ENCODE data around the gene BCDIN3D.

Gene BCDIN3D

DNA sequence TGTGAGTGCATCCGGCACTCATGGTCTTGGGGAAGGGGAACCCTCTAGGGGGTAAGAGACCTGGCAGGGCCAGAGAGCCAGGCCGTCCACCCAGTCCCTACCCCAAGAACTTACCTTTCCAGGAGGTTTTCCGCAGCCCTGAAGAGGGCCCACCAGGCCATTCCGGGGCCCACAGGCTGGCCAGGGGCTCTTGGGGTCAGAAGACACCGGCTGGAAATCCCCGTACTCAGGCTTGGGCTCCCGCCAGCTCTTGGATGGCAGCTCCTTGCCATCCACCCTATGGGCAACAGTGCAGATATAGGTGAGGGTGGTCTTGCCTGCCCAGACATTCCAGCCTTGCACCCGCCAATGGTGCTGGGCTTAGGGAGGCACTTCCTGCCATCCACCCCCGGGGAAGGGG, 49.3 kb downstream of the BCDIN3D start:
- TF ChIP-seq, protein P1, sequence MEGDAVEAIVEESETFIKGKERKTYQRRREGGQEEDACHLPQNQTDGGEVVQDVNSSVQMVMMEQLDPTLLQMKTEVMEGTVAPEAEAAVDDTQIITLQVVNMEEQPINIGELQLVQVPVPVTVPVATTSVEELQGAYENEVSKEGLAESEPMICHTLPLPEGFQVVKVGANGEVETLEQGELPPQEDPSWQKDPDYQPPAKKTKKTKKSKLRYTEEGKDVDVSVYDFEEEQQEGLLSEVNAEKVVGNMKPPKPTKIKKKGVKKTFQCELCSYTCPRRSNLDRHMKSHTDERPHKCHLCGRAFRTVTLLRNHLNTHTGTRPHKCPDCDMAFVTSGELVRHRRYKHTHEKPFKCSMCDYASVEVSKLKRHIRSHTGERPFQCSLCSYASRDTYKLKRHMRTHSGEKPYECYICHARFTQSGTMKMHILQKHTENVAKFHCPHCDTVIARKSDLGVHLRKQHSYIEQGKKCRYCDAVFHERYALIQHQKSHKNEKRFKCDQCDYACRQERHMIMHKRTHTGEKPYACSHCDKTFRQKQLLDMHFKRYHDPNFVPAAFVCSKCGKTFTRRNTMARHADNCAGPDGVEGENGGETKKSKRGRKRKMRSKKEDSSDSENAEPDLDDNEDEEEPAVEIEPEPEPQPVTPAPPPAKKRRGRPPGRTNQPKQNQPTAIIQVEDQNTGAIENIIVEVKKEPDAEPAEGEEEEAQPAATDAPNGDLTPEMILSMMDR (conservative IDR thresholded peaks at IDR 0.05): no peak
- no peak overlapping the region for H3K27ac ChIP-seq

DNA sequence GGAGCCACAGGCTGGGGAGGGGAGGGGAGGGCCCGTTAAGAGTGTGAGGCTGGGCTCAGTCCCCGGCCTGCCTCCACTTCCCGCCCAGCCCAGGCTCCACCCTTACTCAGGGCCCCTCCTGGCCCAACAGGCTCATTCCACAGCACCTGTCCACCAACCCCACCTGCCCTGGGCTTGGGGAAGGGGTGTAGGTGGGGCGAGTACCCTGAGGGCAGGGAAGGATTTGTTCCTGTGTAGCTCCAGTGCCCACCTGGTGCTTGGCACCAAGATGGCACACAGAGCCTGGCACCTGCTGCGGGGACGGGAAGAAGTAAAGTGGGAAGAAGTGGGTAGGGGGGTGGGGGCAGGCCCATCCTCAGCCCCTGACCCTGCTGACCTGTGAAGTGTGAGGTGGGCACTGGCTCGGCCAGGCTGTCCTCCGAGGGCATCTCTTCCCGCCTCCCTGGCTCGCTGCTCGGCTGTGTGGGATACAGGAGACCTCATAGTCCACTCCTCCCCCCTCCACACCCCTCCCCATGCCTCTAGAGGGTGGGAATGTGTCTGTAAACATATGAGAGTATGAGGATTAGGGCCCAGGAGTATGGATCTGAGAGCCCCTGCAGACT, 49.8 kb downstream of the BCDIN3D start:
- H3K27ac ChIP-seq: no peak overlapping the region
- TF ChIP-seq, protein P1 (conservative IDR thresholded peaks at IDR 0.05): no peak

DNA sequence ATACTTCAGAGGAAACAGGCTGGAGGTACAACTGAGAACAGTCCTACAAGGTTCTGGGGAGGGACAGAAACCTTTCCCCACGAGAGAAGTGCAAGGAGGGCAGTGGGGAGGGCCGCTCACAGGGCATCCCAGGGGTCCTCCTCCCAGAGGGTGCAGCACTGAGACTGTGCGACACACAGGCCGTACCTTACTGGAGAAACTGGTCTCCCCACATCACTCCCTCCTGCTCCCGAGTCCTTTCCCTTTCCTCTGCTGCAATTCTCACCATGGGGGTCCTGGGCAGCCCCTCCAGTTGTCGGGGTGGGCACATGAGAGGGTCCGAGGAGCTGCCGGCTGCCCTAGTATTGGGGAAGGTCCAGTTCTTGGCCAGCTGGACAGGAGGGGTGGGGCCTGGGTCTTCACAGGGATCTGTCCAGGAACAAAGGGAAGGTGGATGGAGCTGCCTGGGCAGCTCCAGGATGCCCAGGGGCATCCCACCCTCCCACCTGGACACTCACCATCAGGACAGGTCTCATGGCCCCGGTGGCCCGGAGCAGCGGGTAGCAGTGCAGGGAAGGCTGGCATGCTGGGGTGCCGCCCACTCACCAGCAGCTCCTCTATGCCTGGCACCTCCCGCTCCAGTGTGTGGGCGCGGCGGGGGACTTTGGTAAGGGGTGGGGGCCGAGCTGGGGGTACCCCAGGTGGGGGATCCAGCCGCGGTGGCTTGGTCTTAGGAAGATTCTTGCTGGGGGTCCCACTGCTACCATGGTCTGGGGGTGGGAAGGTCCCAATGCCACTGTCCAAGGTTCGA, 50.5 kb downstream of the BCDIN3D start:
- H3K27ac ChIP-seq: no peak overlapping the region
- TF ChIP-seq, protein P1 (conservative IDR thresholded peaks at IDR 0.05): no peak

DNA sequence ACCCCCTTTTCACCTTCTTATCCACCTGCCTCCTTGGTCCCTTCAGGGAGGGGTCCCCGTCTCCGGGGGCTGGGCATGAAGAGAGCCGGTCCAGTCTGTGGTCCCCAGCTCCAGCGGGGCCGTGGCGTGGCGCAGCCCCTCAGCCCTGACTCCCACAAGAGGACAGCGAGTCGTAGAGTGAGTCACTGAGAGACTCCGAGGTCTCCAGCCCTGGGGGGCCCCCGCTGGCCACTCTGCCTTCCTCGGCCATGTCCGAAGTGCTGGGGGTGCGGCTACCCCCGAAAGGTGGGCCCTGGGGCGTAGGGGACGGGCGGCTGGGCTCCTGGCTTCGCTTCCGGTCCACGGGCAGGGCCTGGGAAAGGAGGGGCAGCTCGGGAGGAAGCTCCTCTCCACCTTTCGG, 51.2 kb downstream of the BCDIN3D start:
- TF ChIP-seq, protein P1 (conservative IDR thresholded peaks at IDR 0.05): no peak
- no peak overlapping the region for H3K27ac ChIP-seq

DNA sequence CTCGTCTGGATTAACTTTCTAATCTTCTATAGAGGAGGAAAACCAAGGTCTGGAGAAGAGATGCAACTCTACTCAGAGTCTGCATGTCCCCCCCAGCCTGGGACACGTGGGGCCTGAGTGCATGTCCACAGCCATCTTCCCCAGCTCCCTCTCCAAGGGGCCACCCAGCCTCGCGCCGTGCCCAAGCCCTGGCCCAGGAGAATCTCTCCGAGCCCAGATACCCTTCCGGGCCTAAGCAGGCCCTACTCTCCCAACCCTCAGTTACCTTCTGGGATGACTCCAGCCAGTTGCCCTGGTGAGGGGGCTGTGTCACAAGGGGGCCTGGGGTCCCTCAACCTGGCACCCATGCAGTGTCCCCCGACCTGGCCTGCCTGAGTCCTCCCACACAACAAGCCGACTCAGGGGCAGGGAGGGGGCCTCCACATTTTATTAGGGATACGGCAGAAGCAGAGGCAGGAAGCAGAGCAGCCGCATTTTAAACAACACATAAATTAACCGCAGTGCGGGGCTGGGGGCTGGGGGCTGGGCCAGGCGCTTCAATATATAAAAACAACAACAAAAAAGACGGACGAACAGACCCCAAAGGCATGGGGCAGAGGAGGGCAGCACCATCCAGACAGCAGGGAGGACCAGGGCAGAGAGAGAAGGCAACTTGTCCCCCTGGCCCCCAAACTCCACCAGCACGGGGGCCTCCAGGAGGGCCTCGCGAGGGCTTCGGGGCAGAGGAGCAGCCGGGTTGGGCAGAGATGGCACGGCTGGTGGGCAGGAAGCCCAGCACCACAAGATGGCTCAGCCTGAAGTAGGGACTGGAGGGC, 52.0 kb downstream of the BCDIN3D start:
- no peak overlapping the region for H3K27ac ChIP-seq
- TF ChIP-seq, protein P1 (conservative IDR thresholded peaks at IDR 0.05): no peak

DNA sequence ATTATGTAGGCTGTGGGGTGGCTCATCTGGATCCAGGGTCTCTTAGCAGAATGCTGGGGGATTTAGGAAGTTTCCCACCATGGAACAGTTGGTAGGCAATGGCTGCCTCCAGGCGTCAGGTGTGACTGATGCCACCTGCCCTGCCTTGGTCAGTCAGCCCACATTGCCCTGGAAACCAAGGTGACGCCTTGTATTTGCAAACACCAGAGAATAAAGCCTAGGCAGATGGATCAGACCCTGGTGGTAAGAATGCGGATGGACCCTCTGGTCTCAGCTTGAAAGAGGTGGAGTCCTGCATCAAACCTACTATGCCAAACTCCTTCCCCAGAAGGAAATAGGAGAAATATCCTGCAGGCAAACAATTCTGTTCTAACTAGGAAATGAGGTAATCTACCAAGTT, 52.9 kb downstream of the BCDIN3D start:
- TF ChIP-seq, protein P1 (conservative IDR thresholded peaks at IDR 0.05): no peak
- H3K27ac ChIP-seq: no peak overlapping the region

DNA sequence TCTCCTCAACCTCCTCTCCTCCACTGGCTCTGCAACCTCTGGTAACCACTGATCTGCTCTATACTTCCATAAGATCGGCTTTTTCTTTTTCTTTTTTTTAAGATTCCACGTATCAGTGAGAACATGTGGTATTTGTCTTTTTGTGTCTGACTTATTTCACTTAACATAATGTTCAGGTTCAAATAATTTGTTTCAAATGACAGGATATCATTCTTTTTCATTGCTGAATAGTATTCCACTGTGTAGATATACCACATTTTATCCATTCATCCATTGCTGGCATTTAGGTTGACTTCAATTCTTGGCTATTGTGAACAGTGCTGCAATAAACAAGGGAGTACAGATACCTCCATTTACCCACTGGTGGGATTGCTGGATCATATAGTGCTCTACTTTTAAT, 55.2 kb downstream of the BCDIN3D start:
- no peak overlapping the region for H3K27ac ChIP-seq
- TF ChIP-seq, protein P1 (conservative IDR thresholded peaks at IDR 0.05): no peak

All from VCaP (cell line).